Smooth muscle cell (in vitro differentiated cells): ENCODE measurements around the gene PLXDC2. TPM values are rescaled to one million over a fixed set of nuclear protein-coding genes. Genes with fewer than 3 reads are reported as not detected.

Source experiments
- DNase-seq: peaks from one replicate; lab custom pipeline; 2025; ENCODE audit not compliant: unreplicated experiment; lab: John Stamatoyannopoulos, UW
- H2AFZ ChIP-seq: fragments of 200-600 bp; sonication (generic); 2 replicates; pipeline ENCODE4 v1.6.0; 2016; ENCODE audit warnings: antibody characterized with exemption, low read depth, mild to moderate bottlenecking
- H3F3A ChIP-seq: fragments of 200-600 bp; sonication (generic); 2 replicates; pipeline ENCODE4 v1.6.0; 2017; ENCODE audit warnings: antibody characterized with exemption, low read depth
- H3K27ac ChIP-seq: fragments of 200-600 bp; sonication (generic); 2 replicates; pipeline ENCODE4 v1.5.1; 2016; ENCODE audit warnings: low read depth, mild to moderate bottlenecking
- H3K27me3 ChIP-seq: fragments of 200-600 bp; sonication (generic); 2 replicates; pipeline ENCODE4 v1.6.1; 2016; ENCODE audit warnings: low read depth, mild to moderate bottlenecking
- H3K36me3 ChIP-seq: fragments of 200-600 bp; sonication (generic); 2 replicates; pipeline ENCODE4 v1.5.1; 2016; ENCODE audit warnings: low read depth
- H3K4me1 ChIP-seq: fragments of 200-600 bp; sonication (generic); 2 replicates; pipeline ENCODE4 v1.5.1; 2016; ENCODE audit warnings: low read depth
- H3K4me2 ChIP-seq: fragments of 200-600 bp; sonication (generic); 2 replicates; pipeline ENCODE4 v1.6.0; 2016; ENCODE audit warnings: mild to moderate bottlenecking
- H3K4me3 ChIP-seq: fragments of 200-600 bp; sonication (generic); 2 replicates; pipeline ENCODE4 v1.5.1; 2016; ENCODE audit warnings: mild to moderate bottlenecking
- H3K79me2 ChIP-seq: fragments of 200-600 bp; sonication (generic); 2 replicates; pipeline ENCODE4 v1.6.0; 2016; ENCODE audit warnings: low read depth, mild to moderate bottlenecking
- H3K9ac ChIP-seq: fragments of 200-600 bp; sonication (generic); 2 replicates; pipeline ENCODE4 v1.6.0; 2016; ENCODE audit warnings: low read depth
- H3K9me3 ChIP-seq: fragments of 200-600 bp; sonication (generic); replicated peaks from 2 replicates; pipeline ENCODE4 v1.5.1; 2016; ENCODE audit warnings: low read depth
- H4K20me1 ChIP-seq: fragments of 200-600 bp; sonication (generic); 2 replicates; pipeline ENCODE4 v1.6.0; 2016; ENCODE audit warnings: low read depth
- WGBS: methylation state at CpG from one replicate; pipeline ENCODE4 v1.1.7; 2016; ENCODE audit warnings: low lambda C conversion rate; 5-methylcytosine and 5-hydroxymethylcytosine counted together
- polyA plus RNA-seq: library from polyadenylated mRNA; unstranded; fragments of >200 nt; fragmentation: Nextera tagmentation; extraction: Ambion mirVana; gene quantifications from 2 replicates; pipeline ENCODE4 v1.2.1, GENCODE V29; 2016
- total RNA-seq: library from RNA; depleted of rRNA; stranded (reverse); fragments of >200 nt; gene quantifications from 2 replicates; pipeline ENCODE4 v1.2.3, GENCODE V29; 2014
- TF ChIP-seq, protein P1 (sequence below): fragments of 200-600 bp; sonication (generic); IDR thresholded peaks from 2 replicates; pipeline ENCODE4 v1.5.1; 2017; ENCODE audit warnings: borderline replicate concordance, mild to moderate bottlenecking, antibody characterized with exemption; ENCODE audit not compliant: insufficient read depth, poor library complexity, severe bottlenecking

Gene PLXDC2
- total and polyA plus RNA-seq, 2 experiments from 2014 or later = 7.3 to 24.9 TPM

- Histone ChIP-seq H4K20me1 (peaks cover 8% of the 10 kb centered on the region), H3K9me3 (no peaks in the 10 kb centered on the region), H3K79me2 (no peaks in the 10 kb centered on the region), H3K36me3 (no peaks in the 10 kb centered on the region), H3F3A (no peaks in the 10 kb centered on the region), H3K27me3 (peaks cover 34% of the 10 kb centered on the region), H3K4me1 (peaks cover 18% of the 10 kb centered on the region), H2AFZ (peak overlapping the region; percentile 89), H3K9ac (peak overlapping the region; percentile 37), H3K4me3 (peak overlapping the region; percentile 71), H3K27ac (no peak overlapping the region), H3K4me2 (peak overlapping the region; percentile 99)
- TF ChIP-seq, protein P1, sequence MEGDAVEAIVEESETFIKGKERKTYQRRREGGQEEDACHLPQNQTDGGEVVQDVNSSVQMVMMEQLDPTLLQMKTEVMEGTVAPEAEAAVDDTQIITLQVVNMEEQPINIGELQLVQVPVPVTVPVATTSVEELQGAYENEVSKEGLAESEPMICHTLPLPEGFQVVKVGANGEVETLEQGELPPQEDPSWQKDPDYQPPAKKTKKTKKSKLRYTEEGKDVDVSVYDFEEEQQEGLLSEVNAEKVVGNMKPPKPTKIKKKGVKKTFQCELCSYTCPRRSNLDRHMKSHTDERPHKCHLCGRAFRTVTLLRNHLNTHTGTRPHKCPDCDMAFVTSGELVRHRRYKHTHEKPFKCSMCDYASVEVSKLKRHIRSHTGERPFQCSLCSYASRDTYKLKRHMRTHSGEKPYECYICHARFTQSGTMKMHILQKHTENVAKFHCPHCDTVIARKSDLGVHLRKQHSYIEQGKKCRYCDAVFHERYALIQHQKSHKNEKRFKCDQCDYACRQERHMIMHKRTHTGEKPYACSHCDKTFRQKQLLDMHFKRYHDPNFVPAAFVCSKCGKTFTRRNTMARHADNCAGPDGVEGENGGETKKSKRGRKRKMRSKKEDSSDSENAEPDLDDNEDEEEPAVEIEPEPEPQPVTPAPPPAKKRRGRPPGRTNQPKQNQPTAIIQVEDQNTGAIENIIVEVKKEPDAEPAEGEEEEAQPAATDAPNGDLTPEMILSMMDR = no peak
- DNase-seq = no peak
- WGBS = 0% methylated on average over 22 of the region's 27 CpGs
Measured at GRCh38 chr10:19817231-19817933, 1.1 kb downstream of the PLXDC2 start.

- H3K4me1 ChIP-seq = peaks cover 18% of the 10 kb centered on the region
- DNase-seq = no peak
- no peaks in the 10 kb centered on the region for H3K9me3 ChIP-seq
- WGBS = 50% methylated on average over 1 of the region's 1 CpG
- H3K27ac ChIP-seq = no peak overlapping the region
- H4K20me1 ChIP-seq = peaks cover 8% of the 10 kb centered on the region
- no peaks in the 10 kb centered on the region for H3K36me3 ChIP-seq
- H2AFZ ChIP-seq = no peak overlapping the region
- H3K4me3 ChIP-seq = peak overlapping the region; percentile 71
- H3K27me3 ChIP-seq = peaks cover 23% of the 10 kb centered on the region
- peaks cover 4% of the 10 kb centered on the region for H3K79me2 ChIP-seq
- no peaks in the 10 kb centered on the region for H3F3A ChIP-seq
- no peak overlapping the region for H3K9ac ChIP-seq
- TF ChIP-seq, protein P1 = no peak
- H3K4me2 ChIP-seq = peak overlapping the region; percentile 99
Measured at GRCh38 chr10:19818876-19819275, 2.6 kb downstream of the PLXDC2 start.

- no peak for DNase-seq
- WGBS = 2% methylated on average over 2 of the region's 2 CpGs
- H3K4me2 ChIP-seq = peak overlapping the region; percentile 99
Measured at GRCh38 chr10:19819419-19820033, 3.3 kb downstream of the PLXDC2 start.

More at GRCh38 chr10:19819419-19820033, 3.3 kb downstream of the PLXDC2 start:
- H3K4me1 ChIP-seq = peaks cover 16% of the 10 kb centered on the region
- H3K36me3 ChIP-seq = no peaks in the 10 kb centered on the region
- H2AFZ ChIP-seq = no peak overlapping the region
- H4K20me1 ChIP-seq = peaks cover 8% of the 10 kb centered on the region
- peak overlapping the region; percentile 71 for H3K4me3 ChIP-seq
- TF ChIP-seq, protein P1 = peak; percentile 86
- H3K9ac ChIP-seq = no peak overlapping the region
- no peak overlapping the region for H3K27ac ChIP-seq
- H3K9me3 ChIP-seq = no peaks in the 10 kb centered on the region
- H3F3A ChIP-seq = no peaks in the 10 kb centered on the region
- H3K79me2 ChIP-seq = peaks cover 4% of the 10 kb centered on the region
- peaks cover 16% of the 10 kb centered on the region for H3K27me3 ChIP-seq
